ENCODE results near the gene VEPH1.
A peak's percentile ranks its signal among the peaks of the same experiment; 100 is the strongest.

Gene VEPH1

GRCh38 chr3:157387708-157388435 lies 115.3 kb downstream of the VEPH1 start:
- TF ChIP-seq EZH2phosphoT487 (IDR thresholded peaks at IDR 0.05; ENCODE audit: low read depth), result no peak
- no peak for TF ChIP-seq CTCF (IDR thresholded peaks at IDR 0.05; ENCODE audit: low read depth, low read length)
- no peak overlapping the region for H3K4me2 ChIP-seq (ENCODE audit: low read length)
- H4K20me1 ChIP-seq (ENCODE audit: insufficient read depth, low read length), result no peaks in the 10 kb centered on the region
- H3K79me2 ChIP-seq (ENCODE audit: low read length), result no peaks in the 10 kb centered on the region
- no peaks in the 10 kb centered on the region for H3K36me3 ChIP-seq (replicated peaks; ENCODE audit: low read depth, low read length)
- H3K27ac ChIP-seq (ENCODE audit: low read length), result no peak overlapping the region
- H3K27me3 ChIP-seq (ENCODE audit: low read depth, low read length), result 0 out of 2 replicates have a peak, but pooled peaks cover 3% of the 10 kb centered on the region
- no peaks in the 10 kb centered on the region for H3K4me1 ChIP-seq (ENCODE audit: low read length)
- no peak overlapping the region for H2AFZ ChIP-seq (ENCODE audit: low read depth, low read length)
- no peak overlapping the region for H3K9ac ChIP-seq (ENCODE audit: low read length)
- no peak overlapping the region for H3K4me3 ChIP-seq (ENCODE audit: low read length)
- H3K9me3 ChIP-seq (ENCODE audit: insufficient read depth, low read length), result no peaks in the 10 kb centered on the region

DNA sequence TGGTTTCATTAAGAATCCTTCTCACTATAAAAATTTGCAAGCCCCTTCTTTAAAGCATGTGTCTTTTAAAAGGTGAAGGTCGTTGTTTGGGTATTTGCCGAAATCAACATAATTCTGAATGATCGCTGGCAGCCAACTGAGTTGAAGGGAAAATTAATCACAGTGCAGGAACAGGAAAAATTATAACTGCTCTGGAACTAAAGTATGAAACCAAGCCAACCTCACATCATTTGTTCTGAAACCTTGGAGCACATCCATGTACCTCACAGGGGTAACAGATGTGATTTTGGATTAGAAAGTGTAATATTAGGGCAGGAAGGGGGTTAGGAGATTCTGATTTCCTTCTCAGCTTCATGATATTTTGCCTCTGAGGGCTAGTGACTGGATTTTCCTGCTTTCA lies 118.7 kb downstream of the VEPH1 start:
- TF ChIP-seq CTCF (IDR thresholded peaks at IDR 0.05; ENCODE audit: low read depth, low read length) (no peak), EZH2phosphoT487 (IDR thresholded peaks at IDR 0.05; ENCODE audit: low read depth) (no peak)
- H4K20me1 ChIP-seq (ENCODE audit: insufficient read depth, low read length), result no peaks in the 10 kb centered on the region
- H3K4me1 ChIP-seq (ENCODE audit: low read length), result peaks cover 13% of the 10 kb centered on the region
- no peaks in the 10 kb centered on the region for H3K79me2 ChIP-seq (ENCODE audit: low read length)
- no peak overlapping the region for H2AFZ ChIP-seq (ENCODE audit: low read depth, low read length)
- no peak overlapping the region for H3K4me2 ChIP-seq (ENCODE audit: low read length)
- H3K27ac ChIP-seq (ENCODE audit: low read length), result no peak overlapping the region
- no peaks in the 10 kb centered on the region for H3K36me3 ChIP-seq (replicated peaks; ENCODE audit: low read depth, low read length)
- H3K27me3 ChIP-seq (ENCODE audit: low read depth, low read length), result 0 out of 2 replicates have a peak, but pooled peaks cover 6% of the 10 kb centered on the region
- H3K9me3 ChIP-seq (ENCODE audit: insufficient read depth, low read length), result no peaks in the 10 kb centered on the region
- H3K9ac ChIP-seq (ENCODE audit: low read length), result no peak overlapping the region
- no peak overlapping the region for H3K4me3 ChIP-seq (ENCODE audit: low read length)

DNA sequence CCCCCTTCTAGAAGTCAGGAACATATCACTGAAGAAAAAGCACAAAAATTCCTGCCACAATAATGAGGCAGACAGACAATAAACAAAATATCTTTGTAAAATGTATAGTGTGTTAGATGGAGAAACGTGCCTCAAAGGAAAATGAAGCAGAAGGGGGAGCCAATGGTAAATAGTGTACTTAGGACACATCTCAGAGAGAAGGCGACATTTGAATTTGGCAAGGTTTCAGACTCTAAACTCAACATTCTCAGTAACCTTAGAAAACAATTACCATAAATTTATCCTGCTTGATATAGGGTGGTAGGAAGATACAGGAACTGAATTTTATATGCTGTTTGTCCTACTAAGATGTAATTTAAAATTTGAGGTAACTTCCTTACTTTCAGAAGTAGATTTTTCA lies 119.2 kb downstream of the VEPH1 start:
- Histone ChIP-seq H2AFZ (ENCODE audit: low read depth, low read length) (no peak overlapping the region), H3K27ac (ENCODE audit: low read length) (no peak overlapping the region), H3K4me2 (ENCODE audit: low read length) (no peak overlapping the region), H3K27me3 (ENCODE audit: low read depth, low read length) (0 out of 2 replicates have a peak, but pooled peaks cover 6% of the 10 kb centered on the region), H3K4me3 (ENCODE audit: low read length) (no peak overlapping the region), H3K9ac (ENCODE audit: low read length) (no peak overlapping the region), H3K79me2 (ENCODE audit: low read length) (no peaks in the 10 kb centered on the region), H3K36me3 (replicated peaks; ENCODE audit: low read depth, low read length) (no peaks in the 10 kb centered on the region), H3K9me3 (ENCODE audit: insufficient read depth, low read length) (no peaks in the 10 kb centered on the region), H3K4me1 (ENCODE audit: low read length) (peaks cover 13% of the 10 kb centered on the region), H4K20me1 (ENCODE audit: insufficient read depth, low read length) (no peaks in the 10 kb centered on the region)
- TF ChIP-seq CTCF (IDR thresholded peaks at IDR 0.05; ENCODE audit: low read depth, low read length), result no peak
- no peak for TF ChIP-seq EZH2phosphoT487 (IDR thresholded peaks at IDR 0.05; ENCODE audit: low read depth)

DNA sequence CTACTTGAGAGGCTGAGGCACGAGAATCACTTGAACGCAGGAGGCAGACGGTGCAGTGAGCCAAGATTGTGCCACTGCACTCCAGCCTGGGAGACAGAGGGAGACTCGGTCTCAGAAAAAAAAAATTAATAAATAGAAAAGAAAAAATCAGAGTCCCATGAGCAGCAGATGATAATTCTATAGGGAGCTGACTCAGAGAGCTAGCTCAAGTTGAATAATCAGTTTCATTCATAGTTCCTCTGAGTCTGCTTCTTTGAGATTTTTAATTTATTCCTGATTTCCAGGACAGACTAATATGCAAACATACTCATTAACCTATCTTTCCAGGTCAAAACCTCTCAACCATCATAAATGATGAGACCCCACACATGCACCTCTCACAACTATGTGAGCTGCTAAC lies 121.6 kb downstream of the VEPH1 start:
- H3K4me1 ChIP-seq (ENCODE audit: low read length), result peaks cover 13% of the 10 kb centered on the region
- peak overlapping the region; percentile 76 for H3K4me2 ChIP-seq (ENCODE audit: low read length)
- TF ChIP-seq CTCF (IDR thresholded peaks at IDR 0.05; ENCODE audit: low read depth, low read length), result no peak
- TF ChIP-seq EZH2phosphoT487 (IDR thresholded peaks at IDR 0.05; ENCODE audit: low read depth), result no peak
- H3K36me3 ChIP-seq (replicated peaks; ENCODE audit: low read depth, low read length), result no peaks in the 10 kb centered on the region
- H3K27me3 ChIP-seq (ENCODE audit: low read depth, low read length), result 0 out of 2 replicates have a peak, but pooled peaks cover 3% of the 10 kb centered on the region
- H2AFZ ChIP-seq (ENCODE audit: low read depth, low read length), result no peak overlapping the region
- no peaks in the 10 kb centered on the region for H3K79me2 ChIP-seq (ENCODE audit: low read length)
- peak overlapping the region; percentile 20; the same call in 1 of the 2 replicates for H3K27ac ChIP-seq (ENCODE audit: low read length)
- no peak overlapping the region for H3K9ac ChIP-seq (ENCODE audit: low read length)
- H4K20me1 ChIP-seq (ENCODE audit: insufficient read depth, low read length), result no peaks in the 10 kb centered on the region
- H3K4me3 ChIP-seq (ENCODE audit: low read length), result peak overlapping the region; percentile 65
- H3K9me3 ChIP-seq (ENCODE audit: insufficient read depth, low read length), result no peaks in the 10 kb centered on the region
